Stimulated activated CD4-positive, alpha-beta T cell treated with anti-CD3 and anti-CD28 coated beads, Interleukin-4, amount 100 ng/mL, for 1 hour (primary cell): ENCODE results near the gene ZNF771.
"Not testable (repeated sequence)": the region's sequence is repeated elsewhere in the genome, so short reads cannot be mapped to it uniquely, and the experiment has no call there.

ENCODE experiments used
- DNase-seq: peaks from one replicate; pipeline ENCODE4 v3.0.0-alpha.2; 2020

ZNF771 gene

GRCh38 chr16:30438835-30439234 is 31.4 kb downstream of the ZNF771 start:
- DNase-seq: no peak

- no peak for DNase-seq
These were observed 32.4 kb downstream of the ZNF771 start for GRCh38 chr16:30439720-30440348.

- no peak for DNase-seq
These were observed 36.2 kb downstream of the ZNF771 start for GRCh38 chr16:30443631-30444030.

GRCh38 chr16:30444231-30445148 is 37.1 kb downstream of the ZNF771 start:
- no peak for DNase-seq

GRCh38 chr16:30445149-30445407 is 37.7 kb downstream of the ZNF771 start:
- no peak for DNase-seq

GRCh38 chr16:30445408-30446202 is 38.2 kb downstream of the ZNF771 start, which contains the start of gene SEPHS2:
Gene SEPHS2 (minus strand): TSS chr16:30445874. CDS start chr16:30445727, 147 bp downstream.
- DNase-seq: peak; percentile 96

GRCh38 chr16:30446203-30446595 is 38.8 kb downstream of the ZNF771 start:
- no peak for DNase-seq

- no peak for DNase-seq
These were observed 40.3 kb downstream of the ZNF771 start for GRCh38 chr16:30447512-30448226.

GRCh38 chr16:30449116-30449435 is 41.7 kb downstream of the ZNF771 start:
- no peak for DNase-seq

GRCh38 chr16:30452709-30453580 is 45.5 kb downstream of the ZNF771 start:
- not testable (repeated sequence) for DNase-seq

GRCh38 chr16:30456302-30456701 is 48.9 kb downstream of the ZNF771 start:
- no peak for DNase-seq

- DNase-seq: no peak
These were observed 49.9 kb downstream of the ZNF771 start for GRCh38 chr16:30457256-30457655.

GRCh38 chr16:30457743-30458560 is 50.5 kb downstream of the ZNF771 start:
- DNase-seq: no peak

GRCh38 chr16:30458561-30459394 is 51.4 kb downstream of the ZNF771 start:
- DNase-seq: peak; percentile 83

GRCh38 chr16:30459456-30459855 is 52.0 kb downstream of the ZNF771 start:
- no peak for DNase-seq

GRCh38 chr16:30461426-30461825 is 54.0 kb downstream of the ZNF771 start:
- not testable (repeated sequence) for DNase-seq

GRCh38 chr16:30464078-30464477 is 56.7 kb downstream of the ZNF771 start:
- DNase-seq: no peak
